Pancreas (tissue), 10 donors: ENCODE results near the gene NAV2. TPM values are rescaled to one million over a fixed set of nuclear protein-coding genes. Genes with fewer than 3 reads are reported as not detected.

ENCODE experiments used
- ATAC-seq, 4 donors: fragments of 200-7000 bp; cut with Tn5 transposase; one replicate each; pipeline versions ENCODE4 v1.8.0 to v1.9.1; 2020; ENCODE audit warnings: mild to moderate bottlenecking in 4 of 4, moderate library complexity in 4 of 4
- DNase-seq, 6 donors: peaks; one replicate each; pipeline ENCODE4 v3.0.0-alpha.2; 2020
- FAIRE-seq: peaks from 2 replicates; lab custom pipeline; 2012; peaks lifted over from hg19 to GRCh38; lab: Jason Lieb, UNC
- H3K27ac ChIP-seq, 4 donors: fragments of 200-600 bp; sonication (generic); 1 replicate in 3 of 4; 2 replicates in 1 of 4; pipeline versions ENCODE4 v1.5.0 to v1.8.0; 2020
- H3K27me3 ChIP-seq, 4 donors: fragments of 200-600 bp; one replicate each; pipeline ENCODE4 v1.8.0; 2021
- H3K36me3 ChIP-seq, 3 donors: fragments of 200-600 bp; sonication (generic) in 1 of 3; one replicate each; pipeline versions ENCODE4 v1.5.0 to v1.8.0; 2020 to 2021
- H3K4me1 ChIP-seq, 3 donors: fragments of 200-600 bp; one replicate each; pipeline ENCODE4 v1.8.0; 2021
- H3K4me3 ChIP-seq, 4 donors: fragments of 200-600 bp; sonication (generic) in 2 of 4; one replicate each; pipeline versions ENCODE4 v1.5.0 to v1.8.0; 2020 to 2021
- H3K9me3 ChIP-seq, 4 donors: fragments of 200-600 bp; one replicate each; pipeline ENCODE4 v1.8.0; 2021
- CTCF ChIP-seq, 4 donors: fragments of 200-600 bp; sonication (generic) in 3 of 4; IDR thresholded peaks; one replicate each; pipeline versions ENCODE4 v1.5.0 to v1.8.0; 2021; ENCODE audit warnings: antibody characterized with exemption in 4 of 4
- WGBS, 2 donors: extraction: QIAGEN DNeasy Blood & Tissue Kit; methylation state at CpG; one replicate each; pipeline ENCODE4 v1.1.7; 2013; 5-methylcytosine and 5-hydroxymethylcytosine counted together
- intact Hi-C, 3 donors: fragments of 100-400 bp; cut with DNase I; formaldehyde crosslinking; loops; one replicate each; pipeline versions ENCODE4 v1.11.1 to v1.14.2; 2022
- polyA plus RNA-seq, 2 donors: library from polyadenylated mRNA; stranded (reverse); fragments of 200-250 nt; gene quantifications; one replicate each; pipeline ENCODE4 v1.2.3, GENCODE V29; 2013
- total RNA-seq, 6 donors: library from RNA; stranded (reverse); fragmentation: NEBNext Ultra II Directional in 4 of 6; extraction: Animal tissue kit (Norgen Biotek cat#: 25700) in 4 of 6; gene quantifications; one replicate each; pipeline versions ENCODE4 v1.2.1 to v1.2.4, GENCODE V29; 2021 to 2023
- donor health status: healthy with polysubstance abuse.
- donor health status: DM: no; HTN: no; CAD: no; lungs with moderate emphysema.
- donor health status: DM: no; HTN: no; CAD: no.
- donor health status: control.
- donor health status: control.
- donor health status: Bipolar disorder and iron deficiency.
- donor health status: DM: yes; HTN: yes; CAD: no.
- donor health status: DM: no; HTN: no; CAD: no.
- donor health status: DM: no; HTN: no; CAD: no.
- donor health status: DM: yes; HTN: yes; CAD: no.

NAV2 gene
- total and polyA plus RNA-seq, 8 donors: 5.8 to 26.9 (median 16.3) TPM

DNA sequence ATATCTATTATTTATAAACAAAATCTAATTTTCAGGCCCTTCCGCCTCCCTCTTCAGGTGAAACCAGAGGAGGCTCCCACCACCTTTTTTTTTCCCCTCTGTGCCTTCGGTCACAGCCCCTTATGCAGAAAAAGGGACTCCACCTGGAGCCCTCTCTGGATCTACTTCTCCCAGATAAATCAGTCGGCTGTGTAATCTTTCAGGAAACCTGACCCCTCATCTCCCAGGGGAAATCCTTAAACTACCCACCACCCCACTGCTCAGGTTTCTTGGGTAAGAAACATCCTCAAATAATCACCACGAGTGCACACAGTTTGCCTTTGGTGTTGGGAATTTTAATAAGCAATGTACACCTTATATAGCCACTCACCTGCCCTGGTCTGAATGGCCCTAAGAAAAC, 104.2 kb downstream of the NAV2 start:
- H3K36me3 ChIP-seq: no peaks in the 10 kb centered on the region
- 38 to 61% methylated on average over 4 of the region's 4 CpGs for WGBS, 2 donors
- H3K9me3 ChIP-seq: no peaks in the 10 kb centered on the region
- intact Hi-C loops: no loop called here
- DNase-seq (no peak), ATAC-seq (no peak), FAIRE-seq (no peak)
- no peaks in the 10 kb centered on the region for H3K27me3 ChIP-seq
- H3K27ac ChIP-seq: no peak overlapping the region
- peaks cover 26 to 38% (median 32%) of the 10 kb centered on the region in 3 donors for H3K4me1 ChIP-seq
- no peak for TF ChIP-seq CTCF (IDR thresholded peaks at IDR 0.05)
- no peak overlapping the region for H3K4me3 ChIP-seq

DNA sequence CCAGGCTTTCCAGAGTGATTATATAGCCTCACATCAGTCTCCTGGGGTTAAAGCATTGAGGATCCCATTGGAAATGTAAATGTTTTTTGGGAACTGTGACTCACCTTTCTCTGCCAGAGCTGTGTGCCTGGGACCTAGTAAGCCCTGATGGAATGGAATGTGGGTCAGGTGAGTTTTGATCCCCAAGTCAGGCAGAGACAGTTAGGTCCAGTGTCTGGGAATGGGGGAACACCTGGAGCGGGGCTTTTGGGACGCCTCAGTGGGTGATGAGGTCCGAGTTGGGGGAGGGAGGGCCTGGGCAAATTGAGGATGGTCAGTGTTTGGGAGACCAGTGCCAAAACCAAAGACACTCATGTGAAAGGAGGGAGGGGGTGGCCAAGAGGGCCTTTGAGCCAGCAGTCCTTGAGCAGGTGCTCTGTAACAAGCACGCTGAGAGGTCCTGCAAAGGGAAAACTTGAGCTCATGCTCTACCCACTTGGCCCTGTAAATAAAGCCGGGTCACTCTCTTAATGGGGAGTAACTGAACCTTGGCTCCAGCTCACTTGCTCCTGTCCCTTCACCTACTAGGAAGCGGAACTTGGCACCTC, 104.7 kb downstream of the NAV2 start:
- Histone ChIP-seq H3K36me3 (no peaks in the 10 kb centered on the region), H3K27me3 (no peaks in the 10 kb centered on the region), H3K9me3 (no peaks in the 10 kb centered on the region), H3K4me3 (no peak overlapping the region), H3K27ac (no peak overlapping the region), H3K4me1 (peaks cover 26 to 44% (median 32%) of the 10 kb centered on the region in 3 donors)
- intact Hi-C loops: no loop called here
- DNase-seq: no peak
- FAIRE-seq: no peak
- TF ChIP-seq CTCF (IDR thresholded peaks at IDR 0.05): no peak
- WGBS, 2 donors: 94% methylated on average over 6 of the region's 6 CpGs
- no peak for ATAC-seq

- Histone ChIP-seq H3K4me1 (peaks cover 26 to 44% (median 32%) of the 10 kb centered on the region in 3 donors), H3K36me3 (no peaks in the 10 kb centered on the region), H3K27ac (no peak overlapping the region), H3K4me3 (no peak overlapping the region), H3K9me3 (no peaks in the 10 kb centered on the region), H3K27me3 (no peaks in the 10 kb centered on the region)
- WGBS, 2 donors: 90 to 93% methylated on average over 3 of the region's 3 CpGs
- intact Hi-C loops: no loop called here
- ATAC-seq (no peak), DNase-seq (no peak), FAIRE-seq (no peak)
- TF ChIP-seq CTCF (IDR thresholded peaks at IDR 0.05): no peak
These were observed 105.2 kb downstream of the NAV2 start for GRCh38 chr11:19817870-19818269.

DNA sequence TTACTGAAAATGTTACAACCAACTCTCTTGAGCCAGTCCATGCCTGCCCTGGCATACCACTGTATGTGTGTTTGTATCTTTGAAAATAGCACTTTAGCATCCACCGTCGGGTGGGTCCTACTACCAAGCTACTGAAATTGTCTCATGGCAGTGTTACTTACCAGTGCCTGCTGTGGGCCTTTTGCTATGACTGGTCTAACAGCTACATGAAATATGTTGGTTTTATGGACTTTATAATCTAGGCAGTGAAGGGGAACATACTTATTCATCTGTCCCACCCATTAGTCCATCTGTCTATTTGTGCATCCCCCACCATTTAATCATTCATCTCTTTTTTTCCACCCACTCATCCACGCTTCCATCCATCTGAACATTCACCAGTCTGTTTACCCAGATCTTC, 106.0 kb downstream of the NAV2 start:
- WGBS, 2 donors: 92% methylated on average over 3 of the region's 3 CpGs
- H3K4me3 ChIP-seq: no peak overlapping the region
- H3K36me3 ChIP-seq: no peaks in the 10 kb centered on the region
- no peak overlapping the region for H3K27ac ChIP-seq
- no peak for DNase-seq
- no peak for ATAC-seq
- H3K27me3 ChIP-seq: no peaks in the 10 kb centered on the region
- peaks cover 26 to 38% (median 32%) of the 10 kb centered on the region in 3 donors for H3K4me1 ChIP-seq
- no peaks in the 10 kb centered on the region for H3K9me3 ChIP-seq
- intact Hi-C loops: no loop called here
- no peak for TF ChIP-seq CTCF (IDR thresholded peaks at IDR 0.05)
- no peak for FAIRE-seq

- Histone ChIP-seq H3K27ac (no peak overlapping the region), H3K36me3 (no peaks in the 10 kb centered on the region), H3K4me3 (no peak overlapping the region), H3K4me1 (peaks cover 26 to 38% (median 31%) of the 10 kb centered on the region in 3 donors), H3K27me3 (no peaks in the 10 kb centered on the region), H3K9me3 (no peaks in the 10 kb centered on the region)
- WGBS, 2 donors: 59 to 68% methylated on average over 2 of the region's 2 CpGs
- no peak for DNase-seq
- ATAC-seq: no peak
- intact Hi-C loops: no loop called here
- no peak for TF ChIP-seq CTCF (IDR thresholded peaks at IDR 0.05)
- FAIRE-seq: no peak
These were observed 106.5 kb downstream of the NAV2 start for GRCh38 chr11:19819148-19819547.
